GM18499 (cell line): ENCODE results near the gene ADPRH.
"Not testable (repeated sequence)": the region's sequence is repeated elsewhere in the genome, so short reads cannot be mapped to it uniquely, and the experiment has no call there.

Experiments used
- ATAC-seq: cut with Tn5 transposase; IDR thresholded peaks from one replicate; pipeline ENCODE4 v1.9.1; 2021; ENCODE audit warnings: moderate number of reproducible peaks; ENCODE audit not compliant: insufficient read depth, unreplicated experiment

ADPRH gene

GRCh38 chr3:119558626-119559317 is 20.5 kb upstream of the ADPRH start:
- ATAC-seq = no peak

- ATAC-seq = peak; percentile 37
Observed at GRCh38 chr3:119559441-119559963, 19.8 kb upstream of the ADPRH start, which contains the start of gene CD80. Gene CD80, minus strand, starts transcription at chr3:119559614. Its CDS starts 1,886 bp downstream, at chr3:119557728.

DNA sequence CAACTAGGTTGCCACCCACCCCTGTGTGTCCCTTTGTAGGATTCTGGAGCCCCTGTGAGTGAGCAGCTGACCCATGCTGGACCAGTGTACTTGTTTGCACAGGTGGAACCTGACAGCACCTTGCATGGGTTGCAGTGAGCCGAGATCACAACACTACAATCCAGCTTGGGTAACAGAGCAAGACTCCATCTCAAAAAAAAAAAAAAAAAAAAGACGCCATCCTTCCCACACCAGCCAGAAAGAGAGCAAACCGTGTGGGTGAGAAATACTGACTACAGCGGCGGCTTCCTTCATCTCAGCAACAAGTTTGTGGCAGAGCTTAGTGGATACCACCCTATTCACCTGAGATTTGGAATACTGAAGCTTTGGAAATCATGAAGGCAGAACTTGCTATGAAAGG is 19.1 kb upstream of the ADPRH start:
- ATAC-seq = no peak

DNA sequence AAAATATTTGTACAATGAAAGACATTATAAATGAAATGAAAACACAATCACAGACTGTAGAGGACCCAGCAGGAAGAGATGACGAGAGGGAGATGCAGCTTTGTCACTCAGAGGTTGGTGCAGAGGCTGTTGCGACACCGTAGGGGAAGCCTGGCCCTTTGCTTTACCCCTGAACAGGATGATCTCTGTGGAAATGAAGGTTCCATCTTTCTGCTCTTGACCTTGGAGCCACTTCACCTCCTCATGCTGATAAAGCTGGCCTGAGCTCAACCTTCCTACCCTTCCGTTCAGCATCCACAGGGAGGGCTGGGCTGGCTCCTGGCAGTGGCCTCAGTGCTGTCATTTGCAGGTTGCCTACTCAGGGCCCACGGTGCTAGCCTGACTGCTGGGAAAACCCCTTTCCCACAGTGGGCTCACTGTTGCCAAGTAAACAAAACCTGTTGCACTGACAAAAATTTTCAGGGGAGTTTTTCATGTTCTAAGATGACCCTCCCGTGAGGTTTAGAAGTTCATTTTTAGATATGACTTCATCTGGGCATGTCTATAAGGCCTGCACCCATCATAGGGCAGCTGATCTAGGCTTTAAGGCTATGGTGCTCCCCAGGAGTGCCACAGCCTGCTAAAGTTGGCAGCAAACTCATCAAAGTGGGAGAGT is 16.9 kb upstream of the ADPRH start:
- peak; percentile 60 for ATAC-seq

GRCh38 chr3:119563334-119563733 is 16.0 kb upstream of the ADPRH start:
- ATAC-seq = not testable (repeated sequence)

DNA sequence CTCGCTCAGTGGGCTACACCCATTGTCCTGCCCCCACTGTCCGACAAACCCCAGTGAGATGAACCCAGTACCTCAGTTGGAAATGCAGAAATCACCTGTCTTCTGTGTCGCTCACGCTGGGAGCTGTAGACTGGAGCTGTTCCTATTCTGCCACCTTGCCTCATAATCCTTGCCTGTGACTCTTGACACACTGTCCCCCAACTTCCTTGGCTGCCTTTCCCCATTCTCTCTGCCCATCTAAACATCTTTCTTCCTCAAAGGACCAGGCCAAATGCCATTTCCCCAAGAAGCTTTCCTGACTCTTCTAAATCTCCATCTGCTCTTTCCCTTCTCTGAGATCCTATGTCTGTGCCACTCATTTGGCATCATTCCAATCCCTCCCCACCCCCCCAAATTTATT is 10.1 kb upstream of the ADPRH start:
- ATAC-seq = no peak

- ATAC-seq = no peak
Observed at GRCh38 chr3:119570229-119570628, 9.1 kb upstream of the ADPRH start.

DNA sequence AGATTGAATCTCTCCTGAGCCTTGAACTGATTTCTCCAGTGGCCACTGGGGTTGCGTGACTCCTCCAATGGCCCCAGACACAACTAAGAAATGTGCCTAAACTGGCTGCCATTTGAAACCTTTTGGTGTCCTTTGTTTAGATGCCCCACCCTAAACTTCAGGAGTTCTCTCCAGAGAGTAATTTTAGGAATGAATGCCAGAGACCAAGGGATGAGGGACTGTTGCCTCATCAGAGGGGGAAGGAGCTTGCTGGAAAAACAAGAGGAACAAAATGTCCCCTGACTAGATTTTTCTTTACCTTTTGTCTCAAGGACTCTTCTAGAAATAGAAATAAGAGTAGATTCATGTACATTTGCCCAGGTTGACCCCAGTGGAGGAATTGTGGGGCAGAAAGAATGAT is 8.1 kb upstream of the ADPRH start:
- ATAC-seq = no peak

GRCh38 chr3:119571688-119572087 is 7.6 kb upstream of the ADPRH start:
- ATAC-seq = no peak

- ATAC-seq = no peak
Observed at GRCh38 chr3:119575507-119575906, 3.8 kb upstream of the ADPRH start.

GRCh38 chr3:119580067-119580760 is 922 bp downstream of the ADPRH start:
- ATAC-seq = peak; percentile 36

- no peak for ATAC-seq
Observed at GRCh38 chr3:119582178-119582577, 2.9 kb downstream of the ADPRH start.

DNA sequence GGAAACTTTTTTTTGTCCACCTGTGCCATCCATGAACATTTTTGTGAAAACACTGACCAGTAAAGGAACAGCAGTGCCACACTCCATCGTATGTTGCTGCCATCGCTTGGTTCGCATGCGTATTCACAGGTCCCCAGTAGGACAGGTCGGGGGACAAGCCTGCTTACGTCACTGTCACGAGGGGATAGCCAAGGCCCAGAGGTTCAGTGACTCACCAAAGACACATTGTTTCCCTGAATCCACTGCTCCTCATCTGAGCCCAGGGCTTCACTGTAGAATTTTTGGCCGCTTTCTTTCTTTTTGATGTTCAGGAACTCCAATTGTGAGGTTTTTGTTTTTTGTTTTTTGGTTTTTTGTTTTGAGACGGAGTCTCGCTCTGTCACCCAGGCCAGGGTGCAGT is 5.9 kb downstream of the ADPRH start:
- ATAC-seq = no peak

DNA sequence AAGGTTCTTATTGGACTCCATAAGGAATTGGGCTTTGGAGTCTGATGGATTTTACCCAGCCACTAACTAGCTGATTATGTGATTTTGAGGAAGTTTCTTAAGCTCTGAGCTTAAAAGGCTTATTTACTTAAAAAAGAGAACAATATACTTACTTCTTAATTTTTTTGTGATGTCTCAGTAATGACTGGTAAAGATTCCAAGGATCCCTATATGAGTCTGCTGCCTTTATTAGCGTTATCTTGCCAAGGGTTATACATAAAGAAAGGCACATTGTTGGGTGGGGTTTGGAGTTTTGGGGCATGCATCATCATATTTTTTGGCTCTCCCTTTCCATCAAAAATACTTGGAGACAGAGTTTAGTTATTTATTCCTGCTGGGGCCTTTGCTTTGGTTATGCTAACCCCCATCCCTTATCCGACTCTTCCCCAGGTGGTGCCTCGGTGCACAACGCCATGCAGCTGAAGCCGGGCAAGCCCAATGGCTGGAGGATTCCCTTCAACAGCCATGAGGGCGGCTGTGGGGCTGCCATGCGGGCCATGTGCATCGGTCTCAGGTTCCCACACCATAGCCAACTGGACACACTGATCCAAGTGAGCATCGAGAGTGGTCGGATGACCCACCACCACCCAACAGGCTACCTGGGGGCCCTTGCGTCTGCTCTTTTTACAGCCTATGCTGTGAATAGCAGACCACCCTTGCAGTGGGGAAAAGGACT is 6.7 kb downstream of the ADPRH start:
- no peak for ATAC-seq

GRCh38 chr3:119586733-119587172 is 7.5 kb downstream of the ADPRH start:
- ATAC-seq = no peak

DNA sequence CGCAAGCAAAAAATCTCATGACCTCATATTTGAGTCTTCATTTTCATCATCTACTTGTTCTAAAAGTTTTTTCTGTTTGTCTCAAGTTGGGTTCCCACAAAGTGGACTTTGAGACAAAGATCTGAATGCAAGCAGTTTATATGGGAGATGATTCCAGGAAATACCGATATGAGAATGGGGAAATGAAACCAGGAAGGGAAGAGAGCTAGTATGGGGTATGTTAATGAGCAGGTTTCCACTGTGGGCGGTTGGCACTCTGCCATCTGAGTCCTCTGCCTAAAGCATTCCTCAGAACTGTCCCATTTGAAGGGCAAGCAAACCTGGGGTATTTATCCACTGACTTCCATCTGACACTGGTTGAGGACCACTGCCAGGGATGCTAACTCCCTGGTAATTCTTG is 8.8 kb downstream of the ADPRH start:
- no peak for ATAC-seq

DNA sequence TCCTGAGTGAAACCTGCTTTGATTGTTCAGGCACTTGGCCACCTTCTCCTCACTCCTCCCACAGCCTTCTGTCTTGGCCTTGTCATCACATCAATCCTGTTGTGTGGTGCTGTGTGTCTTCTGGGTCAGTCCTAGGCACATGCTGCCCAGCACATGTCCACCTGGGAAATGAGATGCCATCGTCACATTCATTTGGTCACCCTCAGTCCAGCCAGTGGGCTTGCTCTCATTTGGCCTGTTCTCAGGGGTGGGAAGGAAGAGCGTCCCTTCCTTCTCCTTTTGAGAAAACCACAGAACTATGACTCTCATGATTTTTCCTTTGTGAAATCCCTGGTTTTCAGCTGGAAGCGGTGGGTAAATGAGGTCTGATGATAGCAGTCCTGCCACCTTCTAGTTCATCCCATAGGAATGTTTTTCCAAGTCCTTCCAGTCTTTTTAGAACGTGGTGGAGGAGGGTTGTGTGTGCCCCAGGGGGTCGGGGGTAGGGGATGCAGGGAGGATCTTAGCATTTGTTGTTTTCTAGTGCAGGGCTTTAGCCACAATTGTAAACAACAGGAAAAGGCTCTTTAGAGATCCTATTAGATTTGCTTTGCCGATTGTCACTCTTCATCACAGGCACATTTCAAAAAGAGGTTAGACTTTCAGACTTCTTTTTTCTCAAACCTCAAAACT is 9.9 kb downstream of the ADPRH start:
- no peak for ATAC-seq

GRCh38 chr3:119590706-119591105 is 11.4 kb downstream of the ADPRH start:
- ATAC-seq = no peak

DNA sequence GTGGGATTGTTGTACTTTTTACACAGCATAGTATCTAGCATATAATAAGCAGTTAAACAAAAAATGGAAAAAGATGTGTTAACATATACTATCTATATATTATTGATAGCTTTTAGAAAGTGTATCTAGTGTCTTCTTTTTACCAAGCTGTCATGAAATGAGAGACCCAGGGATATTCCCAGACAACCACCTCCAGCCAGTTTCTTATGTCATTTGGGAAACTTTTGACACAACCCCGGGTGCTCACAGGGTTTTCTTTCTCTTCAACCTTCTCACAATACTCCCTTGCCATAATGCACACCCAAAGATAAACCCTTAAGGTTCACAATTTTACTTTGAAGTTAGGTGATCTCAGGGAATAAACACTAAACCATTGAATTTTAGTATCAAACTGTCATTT is 13.6 kb downstream of the ADPRH start:
- no peak for ATAC-seq

DNA sequence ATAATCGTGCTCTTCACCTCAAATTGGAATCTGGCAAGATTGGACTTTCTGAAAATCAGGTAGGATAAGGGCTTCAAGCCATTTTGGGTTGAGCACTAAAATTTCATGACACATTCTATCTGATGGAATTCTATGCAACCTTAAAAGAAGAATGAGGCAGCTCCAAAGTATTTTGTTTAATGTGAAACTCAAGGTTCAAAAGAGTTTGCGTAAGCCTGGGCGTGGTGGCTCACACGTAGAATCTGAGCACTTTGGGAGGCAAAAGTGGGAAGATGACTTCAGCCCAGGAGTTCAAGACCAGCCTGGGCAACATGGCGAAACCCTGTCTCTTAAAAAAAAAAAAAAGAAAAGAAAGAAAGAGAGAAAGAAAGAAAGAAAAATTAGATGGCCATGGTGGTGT is 14.8 kb downstream of the ADPRH start:
- ATAC-seq = no peak
